Type B pancreatic cell (in vitro differentiated cells): Measurements from ENCODE around the gene IST1. TPM values are rescaled to one million over a fixed set of nuclear protein-coding genes. Genes with fewer than 3 reads are reported as not detected.
"Not testable (repeated sequence)": the region's sequence is repeated elsewhere in the genome, so short reads cannot be mapped to it uniquely, and the experiment has no call there.

Source experiments
- DNase-seq: peaks from one replicate; pipeline ENCODE4 v3.0.0; 2021; ENCODE audit warnings: mixed read lengths; ENCODE audit not compliant: unreplicated experiment; ENCODE audit errors: extremely low spot score
- H3K27ac Mint-ChIP-seq: 2 replicates; pipeline ENCODE4 v1.8.0; 2021; ENCODE audit warnings: mild to moderate bottlenecking, mixed read lengths
- H3K27me3 Mint-ChIP-seq: 2 replicates; pipeline ENCODE4 v1.8.0; 2021; ENCODE audit warnings: mixed read lengths
- H3K36me3 Mint-ChIP-seq: 2 replicates; pipeline ENCODE4 v1.8.0; 2021; ENCODE audit warnings: mixed read lengths
- H3K4me1 Mint-ChIP-seq: one replicate; pipeline ENCODE4 v1.8.0; 2021; ENCODE audit warnings: mixed read lengths; ENCODE audit not compliant: unreplicated experiment
- H3K4me3 Mint-ChIP-seq: 2 replicates; pipeline ENCODE4 v1.8.0; 2021; ENCODE audit warnings: mild to moderate bottlenecking, mixed read lengths
- H3K9me3 Mint-ChIP-seq: 2 replicates; pipeline ENCODE4 v1.8.0; 2021; ENCODE audit warnings: mixed read lengths
- total RNA-seq: library from RNA; stranded (reverse); gene quantifications from 2 replicates; pipeline ENCODE4 v1.2.1, GENCODE V29; 2021; ENCODE audit warnings: low replicate concordance
- TF ChIP-seq, protein P1 (sequence below): fragments of 200-600 bp; sonication (generic); conservative IDR thresholded peaks from 2 replicates; pipeline ENCODE4 v1.5.0; 2021; ENCODE audit warnings: antibody characterized with exemption, mild to moderate bottlenecking

IST1 gene
- total RNA-seq, 1 donor from 2014 or later, result 233 TPM

DNA sequence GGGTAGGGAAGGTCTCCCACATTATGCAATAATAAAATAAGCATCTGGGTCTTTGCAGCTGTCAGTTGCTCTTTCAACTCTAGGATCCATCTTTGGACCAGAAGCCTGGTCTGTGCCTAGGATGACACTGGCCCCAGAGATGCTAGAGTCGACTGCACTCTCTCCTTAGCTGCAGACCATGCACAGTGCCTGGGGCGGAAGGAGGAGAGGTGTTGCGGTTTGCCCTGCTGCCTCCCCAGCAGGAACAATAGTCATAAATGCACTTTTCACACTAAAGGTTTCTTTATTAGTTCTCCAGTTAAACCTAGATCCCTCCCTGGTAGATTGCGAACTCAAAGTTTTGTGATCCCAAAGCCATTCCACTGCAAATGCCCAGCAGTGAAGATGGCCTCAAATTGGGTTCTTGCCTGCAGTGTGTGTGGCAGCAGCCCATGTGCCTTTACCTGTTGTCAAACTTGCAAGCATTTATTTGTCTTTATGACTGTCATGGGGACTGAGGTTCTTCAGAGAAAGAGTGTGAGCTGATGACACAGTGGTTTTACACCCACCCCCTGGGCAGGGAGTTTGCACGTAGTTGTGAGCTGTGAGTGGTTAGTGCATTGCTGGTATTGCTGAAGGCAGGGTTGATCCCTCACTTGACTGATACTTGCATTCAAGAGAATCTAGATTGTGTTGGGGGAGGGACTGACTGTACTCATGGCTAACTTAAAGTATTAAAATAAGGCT is 39.2 kb upstream of the IST1 start:
- Mint-ChIP-seq H3K27ac (peak overlapping the region; percentile 29), H3K27me3 (no peaks in the 10 kb centered on the region), H3K4me3 (no peak overlapping the region), H3K36me3 (peaks cover 15% of the 10 kb centered on the region), H3K9me3 (no peaks in the 10 kb centered on the region), H3K4me1 (no peaks in the 10 kb centered on the region)
- DNase-seq, result no peak
- TF ChIP-seq, protein P1, sequence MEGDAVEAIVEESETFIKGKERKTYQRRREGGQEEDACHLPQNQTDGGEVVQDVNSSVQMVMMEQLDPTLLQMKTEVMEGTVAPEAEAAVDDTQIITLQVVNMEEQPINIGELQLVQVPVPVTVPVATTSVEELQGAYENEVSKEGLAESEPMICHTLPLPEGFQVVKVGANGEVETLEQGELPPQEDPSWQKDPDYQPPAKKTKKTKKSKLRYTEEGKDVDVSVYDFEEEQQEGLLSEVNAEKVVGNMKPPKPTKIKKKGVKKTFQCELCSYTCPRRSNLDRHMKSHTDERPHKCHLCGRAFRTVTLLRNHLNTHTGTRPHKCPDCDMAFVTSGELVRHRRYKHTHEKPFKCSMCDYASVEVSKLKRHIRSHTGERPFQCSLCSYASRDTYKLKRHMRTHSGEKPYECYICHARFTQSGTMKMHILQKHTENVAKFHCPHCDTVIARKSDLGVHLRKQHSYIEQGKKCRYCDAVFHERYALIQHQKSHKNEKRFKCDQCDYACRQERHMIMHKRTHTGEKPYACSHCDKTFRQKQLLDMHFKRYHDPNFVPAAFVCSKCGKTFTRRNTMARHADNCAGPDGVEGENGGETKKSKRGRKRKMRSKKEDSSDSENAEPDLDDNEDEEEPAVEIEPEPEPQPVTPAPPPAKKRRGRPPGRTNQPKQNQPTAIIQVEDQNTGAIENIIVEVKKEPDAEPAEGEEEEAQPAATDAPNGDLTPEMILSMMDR, result no peak

- H3K27me3 Mint-ChIP-seq, result no peaks in the 10 kb centered on the region
- no peak for DNase-seq
- peaks cover 16% of the 10 kb centered on the region for H3K36me3 Mint-ChIP-seq
- H3K4me1 Mint-ChIP-seq, result no peaks in the 10 kb centered on the region
- no peaks in the 10 kb centered on the region for H3K9me3 Mint-ChIP-seq
- H3K4me3 Mint-ChIP-seq, result no peak overlapping the region
- TF ChIP-seq, protein P1, result no peak
- no peak overlapping the region for H3K27ac Mint-ChIP-seq
Measured at GRCh38 chr16:71859762-71860521, 35.4 kb upstream of the IST1 start.

DNA sequence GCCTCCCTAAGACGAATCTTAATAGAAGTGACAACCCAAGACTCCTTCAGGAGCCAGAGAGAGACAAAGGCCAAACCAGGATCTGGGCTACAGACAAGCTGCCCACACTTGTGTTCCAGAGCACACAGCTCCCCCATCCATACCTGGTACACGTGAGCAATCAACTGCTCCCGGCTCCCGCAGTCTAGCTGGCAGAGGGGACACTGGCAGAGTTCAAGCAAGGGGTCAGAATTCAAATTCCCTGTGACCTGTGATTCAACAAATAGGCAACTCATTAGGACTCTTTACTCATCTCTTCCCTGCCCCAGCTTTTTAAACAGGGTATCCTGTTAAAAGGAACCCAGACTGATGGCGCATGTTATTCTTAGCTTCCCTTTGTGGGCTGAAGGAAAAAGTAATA is 31.3 kb upstream of the IST1 start:
- H3K36me3 Mint-ChIP-seq, result peaks cover 15% of the 10 kb centered on the region
- no peak for DNase-seq
- no peaks in the 10 kb centered on the region for H3K9me3 Mint-ChIP-seq
- no peak overlapping the region for H3K4me3 Mint-ChIP-seq
- no peaks in the 10 kb centered on the region for H3K27me3 Mint-ChIP-seq
- H3K27ac Mint-ChIP-seq, result no peak overlapping the region
- H3K4me1 Mint-ChIP-seq, result no peaks in the 10 kb centered on the region
- TF ChIP-seq, protein P1, result no peak

DNA sequence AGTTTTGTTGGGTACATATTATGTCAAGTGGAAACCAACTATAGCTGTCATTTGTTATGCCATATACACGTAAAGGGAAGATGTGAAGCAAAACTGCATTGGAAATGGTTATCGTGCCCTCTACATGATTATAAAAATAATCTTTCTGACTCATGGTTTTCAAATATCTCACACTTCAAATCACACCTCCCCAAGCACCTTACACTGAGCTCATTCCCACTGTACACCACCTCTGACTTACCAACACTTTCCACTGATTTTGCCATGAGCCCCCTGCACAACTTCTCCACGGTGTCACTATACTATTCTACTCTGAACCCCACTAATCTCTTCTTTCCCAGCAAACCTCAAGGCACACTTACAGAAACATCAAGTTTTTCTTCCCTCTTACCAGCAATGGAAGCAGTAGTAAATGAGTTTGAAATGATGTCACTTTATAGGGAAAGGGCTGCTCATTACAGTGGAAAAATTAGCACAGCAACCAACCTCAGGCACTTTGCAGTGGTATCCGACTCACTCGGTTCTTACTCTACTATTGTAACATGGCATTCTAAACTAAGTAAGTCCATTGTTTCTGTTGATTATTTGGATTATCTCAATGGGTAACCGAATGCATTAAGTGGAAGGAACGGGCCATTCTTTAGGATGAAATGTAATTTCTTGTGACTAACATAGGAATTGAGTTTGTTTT is 30.0 kb upstream of the IST1 start:
- DNase-seq, result no peak
- H3K27ac Mint-ChIP-seq, result no peak overlapping the region
- no peaks in the 10 kb centered on the region for H3K4me1 Mint-ChIP-seq
- peaks cover 15% of the 10 kb centered on the region for H3K36me3 Mint-ChIP-seq
- H3K9me3 Mint-ChIP-seq, result no peaks in the 10 kb centered on the region
- no peaks in the 10 kb centered on the region for H3K27me3 Mint-ChIP-seq
- H3K4me3 Mint-ChIP-seq, result no peak overlapping the region
- TF ChIP-seq, protein P1, result no peak

GRCh38 chr16:71867175-71867574 is 28.2 kb upstream of the IST1 start:
- not testable (repeated sequence) for DNase-seq, H3K9me3 Mint-ChIP-seq, H3K27ac Mint-ChIP-seq, H3K27me3 Mint-ChIP-seq, H3K4me1 Mint-ChIP-seq, H3K4me3 Mint-ChIP-seq
- peaks cover 15% of the 10 kb centered on the region for H3K36me3 Mint-ChIP-seq

DNA sequence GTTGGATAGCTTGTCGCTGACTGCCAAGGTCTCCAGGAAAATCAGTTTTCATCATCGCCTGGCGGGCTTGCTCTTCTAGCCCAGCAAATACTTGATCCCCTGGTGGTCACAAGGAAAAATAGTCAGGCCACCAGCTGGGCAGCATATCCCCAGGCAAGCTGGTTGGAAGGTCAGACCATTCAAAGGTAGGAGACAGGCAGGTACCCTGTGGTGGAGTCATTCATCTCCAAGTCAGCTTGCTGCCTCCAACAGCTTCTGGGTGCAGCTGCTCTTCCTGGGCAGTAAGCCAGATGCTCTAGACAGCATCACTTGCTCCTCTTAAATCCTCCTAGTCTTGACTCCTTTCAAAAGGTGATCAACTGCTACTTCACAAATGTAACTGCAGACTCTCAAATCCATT is 27.4 kb upstream of the IST1 start:
- H3K27ac Mint-ChIP-seq, result no peak overlapping the region
- H3K27me3 Mint-ChIP-seq, result no peaks in the 10 kb centered on the region
- TF ChIP-seq, protein P1, result peak; percentile 18
- DNase-seq, result no peak
- peaks cover 15% of the 10 kb centered on the region for H3K36me3 Mint-ChIP-seq
- no peak overlapping the region for H3K4me3 Mint-ChIP-seq
- no peaks in the 10 kb centered on the region for H3K9me3 Mint-ChIP-seq
- H3K4me1 Mint-ChIP-seq, result no peaks in the 10 kb centered on the region
